ENCODE data around the gene DOCK4.

DOCK4 gene

GRCh38 chr7:112173568-112173905 lies 32.7 kb downstream of the DOCK4 start:
- TF ChIP-seq CTCF (IDR thresholded peaks at IDR 0.05; ENCODE audit: insufficient read depth, low read depth, low read length, missing control alignments): no peak
- H3K4me3 ChIP-seq (ENCODE audit: low read depth, low read length): no peak overlapping the region
- no peak for DNase-seq (ENCODE audit: low read depth)

- H3K4me3 ChIP-seq (ENCODE audit: low read depth, low read length): no peak overlapping the region
- TF ChIP-seq CTCF (IDR thresholded peaks at IDR 0.05; ENCODE audit: insufficient read depth, low read depth, low read length, missing control alignments): no peak
- no peak for DNase-seq (ENCODE audit: low read depth)
These were observed 33.2 kb downstream of the DOCK4 start for GRCh38 chr7:112172870-112173567.

- no peak overlapping the region for H3K4me3 ChIP-seq (ENCODE audit: low read depth, low read length)
- TF ChIP-seq CTCF (IDR thresholded peaks at IDR 0.05; ENCODE audit: insufficient read depth, low read depth, low read length, missing control alignments): no peak
- no peak for DNase-seq (ENCODE audit: low read depth)
These were observed 34.5 kb downstream of the DOCK4 start for GRCh38 chr7:112171673-112172072.

GRCh38 chr7:112168915-112169314 lies 37.3 kb downstream of the DOCK4 start:
- no peak for TF ChIP-seq CTCF (IDR thresholded peaks at IDR 0.05; ENCODE audit: insufficient read depth, low read depth, low read length, missing control alignments)
- H3K4me3 ChIP-seq (ENCODE audit: low read depth, low read length): no peak overlapping the region
- DNase-seq (ENCODE audit: low read depth): no peak

- no peak for TF ChIP-seq CTCF (IDR thresholded peaks at IDR 0.05; ENCODE audit: insufficient read depth, low read depth, low read length, missing control alignments)
- no peak for DNase-seq (ENCODE audit: low read depth)
- no peak overlapping the region for H3K4me3 ChIP-seq (ENCODE audit: low read depth, low read length)
These were observed 39.1 kb downstream of the DOCK4 start for GRCh38 chr7:112167147-112167546.

- no peak overlapping the region for H3K4me3 ChIP-seq (ENCODE audit: low read depth, low read length)
- no peak for DNase-seq (ENCODE audit: low read depth)
- TF ChIP-seq CTCF (IDR thresholded peaks at IDR 0.05; ENCODE audit: insufficient read depth, low read depth, low read length, missing control alignments): no peak
These were observed 43.3 kb downstream of the DOCK4 start for GRCh38 chr7:112162784-112163506.
